Renal pelvis (tissue), 4 donors: ENCODE measurements around the gene MGMT. TPM values are rescaled to one million over a fixed set of nuclear protein-coding genes. Genes with fewer than 3 reads are reported as not detected.

Experiments
- DNase-seq: peaks from one replicate; pipeline ENCODE4 v3.0.0-alpha.2; 2013
- polyA plus RNA-seq, 3 donors: library from polyadenylated mRNA; unstranded; fragments of 120-200 nt; gene quantifications; one replicate each; pipeline ENCODE4 v1.2.1, GENCODE V29; 2013; ENCODE audit not compliant: insufficient read length in 3 of 3

The MGMT gene
- polyA plus RNA-seq, 3 donors = 14.1 to 24.1 (median 21.3) TPM

- no peak for DNase-seq
Measured at GRCh38 chr10:129514568-129515451, 47.8 kb downstream of the MGMT start.

- DNase-seq = no peak
Measured at GRCh38 chr10:129516846-129517679, 50.0 kb downstream of the MGMT start.

GRCh38 chr10:129517680-129518057 is 50.6 kb downstream of the MGMT start:
- no peak for DNase-seq

GRCh38 chr10:129518793-129519192 is 51.8 kb downstream of the MGMT start:
- DNase-seq = no peak

GRCh38 chr10:129520440-129521080 is 53.5 kb downstream of the MGMT start:
- no peak for DNase-seq

GRCh38 chr10:129521161-129522025 is 54.4 kb downstream of the MGMT start:
- DNase-seq = no peak

- no peak for DNase-seq
Measured at GRCh38 chr10:129522041-129522585, 55.1 kb downstream of the MGMT start.

GRCh38 chr10:129523031-129523722 is 56.1 kb downstream of the MGMT start:
- DNase-seq = no peak

- no peak for DNase-seq
Measured at GRCh38 chr10:129523723-129524316, 56.8 kb downstream of the MGMT start.

- DNase-seq = no peak
Measured at GRCh38 chr10:129524936-129525335, 57.9 kb downstream of the MGMT start.

- no peak for DNase-seq
Measured at GRCh38 chr10:129525401-129525801, 58.4 kb downstream of the MGMT start.

- no peak for DNase-seq
Measured at GRCh38 chr10:129526943-129527342, 59.9 kb downstream of the MGMT start.

- DNase-seq = no peak
Measured at GRCh38 chr10:129528376-129528978, 61.4 kb downstream of the MGMT start.

- DNase-seq = no peak
Measured at GRCh38 chr10:129530581-129530980, 63.5 kb downstream of the MGMT start.

- peak; percentile 46 for DNase-seq
Measured at GRCh38 chr10:129531195-129531968, 64.3 kb downstream of the MGMT start.

GRCh38 chr10:129531969-129532660 is 65.1 kb downstream of the MGMT start:
- no peak for DNase-seq

- DNase-seq = no peak
Measured at GRCh38 chr10:129532838-129533237, 65.8 kb downstream of the MGMT start.

GRCh38 chr10:129533281-129533680 is 66.2 kb downstream of the MGMT start:
- no peak for DNase-seq
